ENCODE data around the gene SAXO2.
"Not testable (repeated sequence)": the region's sequence is repeated elsewhere in the genome, so short reads cannot be mapped to it uniquely, and the experiment has no call there.

The SAXO2 gene

DNA sequence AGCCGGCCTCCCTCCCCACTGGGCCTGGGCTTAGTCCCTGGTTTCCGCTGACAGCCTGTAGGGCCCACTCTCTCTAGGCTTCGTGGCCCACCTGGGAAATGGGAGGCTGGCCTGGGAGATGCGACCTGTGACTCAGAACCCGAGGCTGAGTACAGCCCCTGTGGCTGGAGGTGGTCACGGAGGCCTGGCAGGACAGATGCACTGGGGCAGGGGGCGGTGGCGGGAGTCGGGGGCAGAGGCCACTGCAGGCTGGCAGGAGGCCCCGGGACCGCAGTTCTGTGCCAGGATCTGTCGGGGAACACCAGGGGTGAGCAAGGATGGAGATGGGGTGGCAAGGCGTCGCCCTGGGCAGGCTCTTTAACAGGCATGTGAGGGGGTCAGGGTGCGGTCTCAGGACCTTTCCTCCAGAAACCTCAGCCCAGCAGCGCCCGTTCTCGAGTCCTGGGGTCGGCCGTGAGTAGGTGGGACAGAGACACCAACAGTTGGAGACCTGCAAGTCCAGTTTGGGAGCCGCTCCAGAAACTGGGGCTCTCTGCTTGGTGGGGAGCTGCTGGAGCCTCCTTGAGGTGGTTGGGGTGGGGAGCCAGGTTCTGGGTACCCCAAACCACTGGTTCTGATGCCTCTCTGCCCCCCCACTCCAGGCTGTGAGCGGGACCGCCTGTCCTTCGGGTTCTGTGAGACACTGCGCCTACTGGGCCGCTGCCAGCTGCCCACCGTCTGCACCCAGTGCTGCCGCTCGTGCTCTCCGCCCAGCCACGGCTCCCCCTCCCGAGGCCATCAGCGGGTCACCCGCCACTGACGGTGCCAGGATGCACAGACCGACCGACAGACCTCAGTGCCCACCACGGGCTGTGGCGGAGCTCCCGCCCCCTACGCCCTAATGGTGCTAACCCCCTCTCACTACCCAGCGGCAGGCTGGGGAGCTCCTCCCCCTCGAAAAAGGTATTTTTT lies 71.3 kb downstream of the SAXO2 start:
- not testable (repeated sequence) for DNase-seq (ENCODE audit: low read depth, low spot score)
